Loucy (cell line): Measurements from ENCODE around the gene CYP4Z1.
"Not testable (repeated sequence)": the region's sequence is repeated elsewhere in the genome, so short reads cannot be mapped to it uniquely, and the experiment has no call there.

ENCODE experiments used
- CTCF ChIP-seq: fragments of 200-600 bp; sonication (generic); conservative IDR thresholded peaks from 2 replicates; pipeline ENCODE4 v1.5.1; 2014; ENCODE audit warnings: mild to moderate bottlenecking, antibody characterized with exemption, low read length
- EZH2phosphoT487 ChIP-seq: fragments of 200-600 bp; IDR thresholded peaks from 2 replicates; pipeline ENCODE4 v1.6.1; 2018; ENCODE audit warnings: antibody characterized with exemption, mild to moderate bottlenecking, moderate library complexity, borderline replicate concordance

- not testable (repeated sequence) for TF ChIP-seq CTCF, EZH2phosphoT487
These were observed 61.8 kb downstream of the CYP4Z1 start for GRCh38 chr1:47128854-47129253.
